AG08396 (cell line): ENCODE results near the gene ME3.
A peak's percentile ranks its signal among the peaks of the same experiment; 100 is the strongest.
"Not testable (repeated sequence)": the region's sequence is repeated elsewhere in the genome, so short reads cannot be mapped to it uniquely, and the experiment has no call there.

Experiments
- DNase-seq: peaks from one replicate; pipeline ENCODE4 v3.0.0; 2012; ENCODE audit warnings: low spot score, mixed read lengths

ME3 gene

DNA sequence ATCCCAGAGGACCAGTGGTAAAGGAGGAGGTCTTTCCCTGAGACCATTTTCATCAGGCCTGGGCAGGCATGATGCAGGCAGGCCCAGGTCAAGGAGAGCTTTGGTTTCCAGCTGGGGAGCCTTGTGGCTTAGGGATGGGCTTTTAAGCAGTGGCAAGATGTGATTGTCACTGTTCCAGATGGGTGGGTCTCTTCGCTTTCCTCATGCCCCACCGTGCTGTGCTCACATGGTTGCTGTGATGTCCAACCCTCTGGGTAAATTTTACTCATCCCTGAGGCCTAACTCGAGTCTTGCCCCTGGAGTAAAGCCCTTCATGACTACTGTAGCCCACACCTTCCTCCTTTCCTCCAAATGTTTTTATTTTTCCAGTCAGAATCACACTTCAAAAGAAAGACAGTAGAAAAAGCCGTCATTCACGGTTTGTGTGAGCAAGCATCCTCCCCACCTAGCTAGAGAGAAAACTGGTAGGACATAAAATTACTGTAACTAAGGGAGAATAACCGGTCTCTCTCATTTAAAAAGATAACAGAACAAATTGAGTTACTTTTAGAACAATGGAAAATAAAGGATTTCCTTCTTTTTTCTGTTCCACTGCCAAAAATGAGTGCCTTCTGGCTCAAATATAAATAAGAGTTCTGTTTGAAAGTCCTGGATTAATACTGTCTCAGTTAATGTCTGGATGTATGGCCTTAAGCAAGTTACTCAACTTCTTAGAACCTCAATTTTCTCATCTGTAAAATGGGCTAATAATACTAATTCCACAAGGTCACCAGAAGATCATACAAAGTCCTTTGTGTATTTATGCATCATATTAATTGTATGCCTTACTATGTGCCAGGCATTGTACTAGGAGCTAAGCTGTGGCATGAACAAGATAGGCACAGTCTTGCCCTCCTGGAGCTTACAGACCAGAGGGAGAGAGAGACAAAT, 84.9 kb downstream of the ME3 start:
- no peak for DNase-seq

DNA sequence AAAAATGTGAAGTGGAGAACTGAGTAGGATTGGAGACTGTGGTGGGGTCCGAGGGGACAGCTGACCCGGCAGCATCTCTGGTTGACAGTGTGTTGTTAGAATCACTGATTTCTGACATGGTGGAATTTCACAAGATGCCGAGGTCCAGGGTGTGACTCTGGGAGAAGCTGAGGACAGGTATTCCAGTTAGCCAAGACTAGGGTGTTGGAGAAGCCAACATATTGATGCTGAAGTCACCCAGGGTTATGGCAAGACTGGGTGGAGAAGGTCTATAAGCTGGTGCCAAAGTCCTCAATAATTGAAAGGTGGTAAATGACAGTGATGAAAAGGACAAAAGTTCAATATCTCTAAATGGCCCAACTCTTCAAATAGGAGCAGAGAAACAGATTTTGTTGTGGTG, 86.1 kb downstream of the ME3 start:
- DNase-seq, result no peak

DNA sequence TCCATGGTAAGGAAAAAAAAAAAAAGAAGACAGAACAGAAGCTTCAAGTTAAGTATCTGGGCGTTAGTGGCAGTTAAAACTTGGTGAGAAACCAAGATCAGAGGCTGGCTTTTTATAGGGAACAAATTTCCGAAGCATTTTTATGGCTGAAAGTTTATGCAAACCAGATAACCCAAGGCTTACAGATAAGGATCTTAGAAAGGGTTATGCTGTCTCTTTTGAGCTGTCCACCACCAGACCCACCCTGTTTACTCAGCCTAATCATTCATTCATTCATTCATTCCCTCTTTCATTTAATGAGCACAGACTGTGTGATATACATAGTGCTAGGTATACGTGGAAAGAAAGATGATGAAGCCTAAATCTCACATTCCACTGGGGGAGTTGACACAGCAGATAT, 89.5 kb downstream of the ME3 start:
- no peak for DNase-seq

DNA sequence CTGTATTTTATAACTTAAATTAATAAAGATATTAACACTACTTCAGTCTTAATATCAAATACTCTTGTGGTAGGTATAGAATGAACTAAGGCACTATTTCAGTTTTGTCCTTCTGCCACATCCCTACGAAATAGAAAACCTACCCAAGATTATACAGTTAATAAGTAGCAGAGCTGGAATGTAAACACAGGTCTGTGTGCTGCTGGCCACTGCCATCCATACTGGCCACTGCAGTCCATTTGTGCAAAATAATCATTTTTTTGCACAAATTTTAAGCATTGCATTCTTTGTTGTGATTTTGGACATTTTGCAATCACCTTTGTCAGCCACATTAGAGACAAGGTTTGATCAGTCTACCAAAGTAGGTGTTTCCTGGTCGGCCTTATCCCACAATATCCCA, 91.9 kb downstream of the ME3 start:
- no peak for DNase-seq

DNA sequence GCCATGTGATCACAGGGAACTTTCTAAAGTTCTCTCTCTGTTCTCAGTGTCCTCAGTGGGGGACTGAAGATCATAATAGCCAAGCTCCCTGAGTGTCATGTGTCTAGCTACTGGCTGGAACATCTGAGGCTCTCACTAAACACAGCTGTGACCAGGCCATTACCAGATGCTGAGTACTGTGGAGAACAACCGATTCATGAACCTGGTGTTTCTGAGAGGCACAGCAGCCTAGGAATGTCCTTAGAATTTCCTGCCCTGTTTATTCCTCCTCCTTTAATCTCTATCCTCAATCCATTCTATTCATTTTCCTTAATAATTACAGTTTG, 93.0 kb downstream of the ME3 start:
- DNase-seq, result no peak

DNA sequence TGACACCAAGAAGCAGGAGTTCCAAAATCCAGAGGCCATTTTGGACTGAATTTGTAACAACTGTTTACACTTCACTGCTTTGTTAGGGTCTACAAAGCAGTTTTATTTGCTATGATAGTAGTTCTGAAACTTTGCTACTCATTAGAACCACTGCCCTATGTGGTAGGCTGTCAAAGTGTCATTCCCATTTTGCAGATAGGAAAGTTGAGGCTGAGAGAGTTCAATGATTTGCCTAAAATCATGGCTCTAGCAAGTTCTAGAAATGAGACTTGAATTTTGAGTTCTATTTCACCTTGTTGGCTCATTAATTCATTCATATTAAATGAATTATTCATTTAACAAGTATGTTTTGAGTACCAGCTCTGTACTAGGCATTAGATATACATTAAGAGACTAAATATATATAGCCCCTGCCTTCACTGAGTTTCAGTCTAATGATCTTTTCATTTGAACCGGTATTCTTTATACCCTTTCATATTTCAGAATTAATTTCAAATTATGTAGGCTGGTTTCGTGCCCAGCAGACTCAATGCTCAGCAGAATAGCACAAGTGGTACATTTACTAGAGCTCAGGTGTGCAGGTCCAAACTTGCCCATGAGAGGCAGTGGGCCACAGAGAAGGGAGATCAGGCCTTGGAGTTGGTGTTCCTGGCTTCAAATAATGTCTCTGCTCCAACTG, 93.5 kb downstream of the ME3 start:
- DNase-seq, result no peak

DNA sequence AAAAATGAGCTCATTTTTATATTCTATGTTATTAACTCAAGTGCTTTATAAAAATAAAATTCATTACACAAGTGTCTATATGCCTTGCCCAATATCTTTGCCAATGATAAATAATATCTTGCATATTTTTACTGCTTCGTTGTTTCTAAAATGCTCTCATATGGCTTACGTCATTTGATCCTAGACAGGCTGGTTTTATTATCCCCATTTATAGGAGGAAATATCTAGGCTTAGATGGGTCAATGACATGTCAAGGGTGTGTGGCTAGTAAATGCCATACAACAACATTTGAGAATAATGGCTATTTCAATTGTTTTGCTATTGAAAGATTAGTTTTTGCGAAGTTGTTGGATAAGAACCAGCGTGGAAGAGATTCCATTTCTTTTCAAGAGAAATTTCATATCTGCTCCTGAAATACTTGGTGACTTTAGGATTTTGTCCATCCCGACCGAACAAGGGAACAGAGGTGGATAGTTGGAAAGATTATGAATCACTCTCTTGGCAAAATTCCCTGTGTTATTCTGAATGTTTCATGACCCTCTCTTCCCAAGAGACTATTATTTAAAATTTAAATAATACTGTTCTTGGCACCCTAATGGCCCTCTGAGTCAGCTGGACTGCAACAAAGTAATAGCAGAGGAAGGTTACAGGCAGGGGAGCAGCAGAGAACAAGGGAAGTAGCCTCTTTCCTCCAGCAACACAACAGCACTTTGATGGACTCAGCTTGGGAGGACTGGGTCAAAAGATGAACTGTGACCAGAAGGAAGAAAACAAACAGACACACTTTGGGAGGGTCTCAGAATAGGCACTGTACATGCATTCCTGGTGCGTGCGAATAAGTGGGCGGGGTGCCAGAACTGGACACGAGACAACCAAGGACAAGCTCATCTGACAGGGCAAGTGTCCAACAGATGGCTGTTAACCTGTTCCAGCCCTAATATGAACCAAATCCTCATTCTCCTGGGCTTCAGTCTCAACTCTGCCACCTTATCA, 94.5 kb downstream of the ME3 start:
- peak; percentile 66 for DNase-seq

DNA sequence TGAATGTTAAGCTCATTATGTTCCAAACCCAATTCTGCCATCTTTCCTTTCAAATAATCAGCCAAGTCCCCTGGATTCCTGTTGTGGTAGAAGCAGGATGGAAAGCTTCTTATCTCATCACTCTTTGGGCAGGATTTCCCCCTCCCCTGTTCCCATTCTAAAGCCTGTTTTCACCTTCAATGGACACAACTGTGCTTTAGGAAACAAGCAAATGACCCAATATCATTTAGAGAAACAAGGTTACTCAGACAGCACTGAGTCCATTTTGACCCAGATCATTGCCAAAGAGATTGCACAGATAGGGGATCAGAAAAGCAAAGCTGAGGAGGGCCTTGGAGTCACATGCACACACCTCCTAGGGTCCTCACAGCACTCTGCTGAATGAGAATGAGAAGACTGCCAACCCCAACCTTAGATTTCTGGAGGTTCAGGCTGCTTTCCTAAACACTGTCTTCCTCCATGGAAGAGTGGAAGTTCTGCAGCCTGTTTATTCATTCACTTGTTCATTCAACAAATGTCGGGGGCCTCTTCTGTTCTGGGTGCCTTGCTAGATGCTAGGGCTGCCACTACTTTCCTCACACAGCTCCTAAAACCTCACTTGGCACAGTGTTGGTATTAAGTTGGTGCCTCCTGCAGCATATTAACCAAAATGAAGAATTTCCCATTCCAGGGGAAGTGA, 95.3 kb downstream of the ME3 start:
- DNase-seq, result no peak

DNA sequence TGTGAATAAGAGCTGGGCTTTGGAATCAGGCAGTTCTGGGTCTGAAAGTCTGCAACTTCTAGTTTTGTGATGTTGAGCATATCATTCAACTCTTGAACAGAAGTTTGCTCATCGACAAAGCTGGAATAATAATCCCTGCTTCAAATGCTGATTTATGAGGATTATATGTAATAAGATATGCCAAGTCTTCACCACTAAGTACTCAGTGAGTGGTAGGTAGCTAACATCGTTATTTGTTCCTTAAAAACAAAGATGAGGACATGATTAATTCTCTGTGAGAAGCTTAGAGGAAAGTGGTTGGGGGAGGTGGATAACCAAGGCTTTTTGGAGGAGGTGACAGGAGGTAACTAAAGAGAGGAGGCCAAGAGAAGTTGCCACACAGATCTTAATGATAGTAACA, 96.5 kb downstream of the ME3 start:
- DNase-seq, result no peak

DNA sequence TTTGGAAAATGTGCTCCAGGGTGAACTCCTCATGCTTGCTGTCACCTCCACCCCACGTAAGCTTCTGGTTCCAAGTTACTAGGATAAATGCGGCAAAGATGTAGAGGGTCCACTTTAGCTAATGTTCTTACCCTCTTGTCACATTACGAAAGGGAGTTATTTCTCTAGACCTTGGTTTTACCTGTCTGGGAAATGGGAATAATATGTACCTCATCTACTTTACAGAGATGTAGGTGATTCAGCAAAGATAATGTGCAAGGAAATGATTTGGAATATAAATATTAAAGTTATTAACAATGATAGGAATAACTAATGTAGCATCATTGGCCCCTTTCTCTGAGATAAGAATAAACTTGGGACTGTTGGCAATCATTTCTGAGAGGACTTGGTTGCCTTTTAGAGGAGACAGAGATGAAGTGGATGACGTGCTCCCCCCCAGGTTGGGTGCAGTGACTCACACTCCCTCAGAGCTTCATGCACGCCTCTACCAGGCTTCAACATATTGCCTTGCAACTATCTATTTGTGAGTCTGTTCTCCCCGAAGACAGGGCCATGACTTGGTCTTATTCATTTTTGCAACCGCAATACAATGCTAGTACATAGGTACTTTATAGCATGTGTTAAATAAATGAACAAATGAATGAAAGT, 97.1 kb downstream of the ME3 start:
- DNase-seq, result no peak

DNA sequence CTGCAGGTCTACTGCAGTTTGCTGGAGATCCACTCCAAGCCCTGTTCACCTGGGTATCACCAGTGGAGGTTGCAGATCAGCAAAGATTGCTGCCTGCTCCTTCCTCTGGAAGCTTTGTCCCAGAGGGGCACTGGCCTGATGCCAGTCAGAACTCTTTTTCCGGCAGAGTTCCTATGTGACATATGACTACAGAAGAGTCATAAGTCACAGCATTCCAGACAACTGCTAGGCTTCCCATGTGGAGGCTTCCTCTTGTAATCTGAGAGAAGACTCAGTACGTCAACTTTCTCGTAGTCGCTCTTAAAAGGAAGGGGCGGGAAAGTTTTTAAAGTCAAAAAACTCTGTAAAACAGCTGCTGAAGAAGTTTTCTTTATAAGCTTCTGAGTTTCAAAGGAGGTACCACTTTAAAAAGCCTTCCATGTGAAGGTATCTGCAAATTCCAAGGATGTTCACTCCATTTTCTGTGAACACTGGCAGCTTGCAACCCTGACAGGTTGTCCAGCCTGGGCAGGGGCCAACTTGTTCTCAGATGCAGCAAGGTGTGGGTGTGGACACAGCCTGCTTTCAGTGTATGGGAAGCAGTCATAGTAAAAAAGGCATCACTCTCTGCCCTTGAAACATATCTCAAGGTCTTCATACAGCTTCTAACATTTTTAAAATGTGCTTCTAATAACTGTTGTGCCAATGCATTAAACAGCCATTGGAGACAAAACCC, 97.8 kb downstream of the ME3 start:
- no peak for DNase-seq

DNA sequence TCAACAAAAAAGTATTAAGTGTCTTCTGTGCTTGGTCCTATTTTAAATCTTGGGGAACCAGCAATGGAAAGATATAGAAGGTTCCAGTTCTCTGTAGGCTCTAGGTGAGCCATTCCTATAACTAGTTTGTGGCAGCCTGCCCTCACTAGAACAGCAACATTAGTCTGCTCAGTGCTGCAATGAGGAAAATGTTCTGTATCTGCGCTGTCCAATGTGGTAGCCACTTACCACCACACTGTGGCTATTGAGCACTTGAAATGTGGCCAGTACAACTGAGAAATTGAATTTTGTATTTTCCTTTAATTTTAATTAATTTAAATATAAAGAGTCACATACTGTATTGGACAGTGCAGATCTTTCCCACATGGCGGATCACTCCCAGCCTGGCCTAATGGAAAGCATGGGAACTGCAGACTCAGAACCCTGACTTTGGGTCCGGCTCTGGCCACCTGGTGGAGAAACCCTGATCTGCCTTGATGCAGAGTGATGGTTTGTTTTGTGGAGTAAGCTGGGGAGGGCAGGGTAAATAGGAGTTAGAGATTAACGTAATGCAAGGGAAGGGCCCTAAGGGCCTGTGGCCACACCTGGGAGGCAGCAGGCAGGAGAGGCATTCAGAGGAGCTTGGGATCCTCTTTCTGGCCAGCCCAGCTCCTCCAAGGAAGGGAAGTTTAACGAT, 101.0 kb downstream of the ME3 start:
- DNase-seq, result no peak

DNA sequence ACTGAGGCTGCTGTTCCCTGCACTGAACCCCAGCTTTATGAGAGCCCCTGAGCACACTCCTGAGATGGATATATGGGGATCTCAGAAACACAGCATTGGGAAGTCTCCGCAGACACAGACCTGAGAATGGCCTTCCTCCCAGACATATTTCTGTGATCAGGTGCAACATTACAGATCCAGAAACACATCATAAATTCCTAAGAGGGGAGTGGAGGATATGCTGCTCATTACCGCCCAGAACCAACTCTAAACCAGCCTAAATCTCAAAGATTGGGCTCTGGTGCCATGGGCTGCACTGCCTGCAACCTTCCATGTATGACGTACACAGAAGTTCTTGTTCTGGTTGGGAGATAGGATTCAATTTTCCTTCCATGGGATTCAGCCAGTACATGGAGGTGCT, 102.0 kb downstream of the ME3 start:
- no peak for DNase-seq

DNA sequence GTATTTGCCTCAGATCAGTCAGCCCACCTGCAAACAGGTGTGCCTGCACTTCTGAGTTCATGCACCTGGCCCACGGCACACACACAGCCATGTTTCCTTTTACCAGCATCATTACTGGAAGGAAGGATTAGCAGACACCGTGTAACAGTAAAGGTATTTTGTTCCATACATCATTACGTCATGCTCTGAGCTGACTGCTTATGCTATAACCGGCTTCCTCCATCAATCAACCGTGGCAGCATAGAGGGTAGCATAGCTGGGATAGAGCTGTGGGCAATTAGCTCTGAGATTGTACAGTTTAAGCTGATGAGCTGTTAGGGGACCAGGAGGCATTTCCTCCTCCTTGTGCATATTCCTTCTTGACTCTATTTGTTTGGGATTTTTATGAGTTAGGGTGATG, 102.4 kb downstream of the ME3 start:
- DNase-seq, result no peak

DNA sequence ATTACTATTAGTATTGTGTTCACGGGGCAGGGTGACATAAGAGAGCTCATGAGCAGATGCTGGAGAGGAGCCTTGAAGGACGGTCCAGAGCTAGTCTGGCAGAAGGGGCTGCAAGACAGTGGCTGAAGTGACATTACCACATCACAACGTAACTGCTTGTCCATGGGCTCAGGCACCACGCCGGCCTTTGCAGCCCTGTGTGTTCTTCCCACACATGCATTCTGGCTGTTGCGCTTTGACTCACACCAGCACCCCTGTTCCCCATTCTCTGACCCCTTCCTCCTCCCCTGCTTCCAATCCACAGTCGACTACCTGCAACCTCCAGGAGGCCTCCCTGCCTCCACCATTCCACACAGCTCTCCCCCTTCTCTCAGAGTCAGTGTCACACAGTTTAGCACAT, 103.3 kb downstream of the ME3 start:
- DNase-seq, result no peak

DNA sequence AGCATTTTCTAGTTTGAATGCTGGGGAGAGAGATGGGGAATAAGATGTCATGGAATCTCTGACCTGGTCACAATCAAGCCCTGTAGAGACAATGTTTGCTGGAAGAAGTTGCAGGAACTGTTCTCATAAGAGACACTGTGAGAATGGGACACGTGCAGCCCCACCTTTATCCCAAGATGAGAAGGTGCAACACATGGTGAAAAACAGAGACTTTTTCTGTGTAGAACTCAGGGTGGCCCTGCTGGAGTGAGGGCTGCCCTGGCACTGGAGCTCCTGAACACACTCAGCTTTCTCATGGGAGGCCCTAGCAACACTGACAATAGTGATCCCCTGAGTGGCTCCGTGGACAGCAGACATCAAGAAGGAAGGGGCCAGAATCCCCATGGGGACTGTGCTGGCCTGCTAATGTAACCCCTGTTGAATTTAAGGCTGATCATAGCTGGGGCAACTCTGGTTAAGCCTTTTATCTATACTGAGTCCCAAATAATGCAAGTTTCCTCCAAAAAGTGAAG, 106.6 kb downstream of the ME3 start:
- no peak for DNase-seq

DNA sequence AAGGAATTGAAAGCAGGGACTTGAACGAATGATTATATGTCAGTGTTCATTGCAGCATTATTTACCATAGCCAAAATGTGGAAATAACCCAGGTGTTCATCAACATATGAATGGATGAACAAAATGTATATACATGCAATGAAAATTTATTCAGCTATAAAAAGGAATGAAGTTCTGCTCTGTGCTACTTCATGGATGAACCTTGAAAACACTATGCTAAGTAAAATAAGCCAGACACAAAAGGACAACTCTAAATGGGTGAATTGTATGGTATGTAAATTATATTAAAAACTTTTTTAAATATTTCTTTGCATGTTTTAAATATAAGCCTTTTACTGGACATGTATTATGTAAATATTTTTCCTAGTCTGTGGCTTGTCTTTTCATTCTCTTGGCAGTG, 107.0 kb downstream of the ME3 start:
- DNase-seq, result no peak

DNA sequence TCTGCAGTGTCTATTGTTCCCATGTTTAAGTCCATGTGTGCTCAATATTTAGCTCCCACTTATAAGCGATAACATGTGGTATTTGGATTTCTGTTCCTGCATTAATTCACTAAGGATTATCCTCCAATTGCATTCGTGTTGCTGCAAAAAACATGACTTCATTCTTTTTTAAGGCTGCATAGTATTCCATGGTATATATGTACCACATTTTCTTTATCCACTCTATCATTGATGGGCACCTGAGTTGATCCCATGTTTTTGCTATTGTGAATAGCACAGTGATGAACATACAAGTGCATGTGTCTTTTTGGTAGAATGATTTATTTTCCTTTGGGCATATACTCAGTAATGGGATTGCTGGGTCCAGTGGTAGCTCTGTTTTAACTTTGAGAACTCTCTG, 109.6 kb downstream of the ME3 start:
- not testable (repeated sequence) for DNase-seq

DNA sequence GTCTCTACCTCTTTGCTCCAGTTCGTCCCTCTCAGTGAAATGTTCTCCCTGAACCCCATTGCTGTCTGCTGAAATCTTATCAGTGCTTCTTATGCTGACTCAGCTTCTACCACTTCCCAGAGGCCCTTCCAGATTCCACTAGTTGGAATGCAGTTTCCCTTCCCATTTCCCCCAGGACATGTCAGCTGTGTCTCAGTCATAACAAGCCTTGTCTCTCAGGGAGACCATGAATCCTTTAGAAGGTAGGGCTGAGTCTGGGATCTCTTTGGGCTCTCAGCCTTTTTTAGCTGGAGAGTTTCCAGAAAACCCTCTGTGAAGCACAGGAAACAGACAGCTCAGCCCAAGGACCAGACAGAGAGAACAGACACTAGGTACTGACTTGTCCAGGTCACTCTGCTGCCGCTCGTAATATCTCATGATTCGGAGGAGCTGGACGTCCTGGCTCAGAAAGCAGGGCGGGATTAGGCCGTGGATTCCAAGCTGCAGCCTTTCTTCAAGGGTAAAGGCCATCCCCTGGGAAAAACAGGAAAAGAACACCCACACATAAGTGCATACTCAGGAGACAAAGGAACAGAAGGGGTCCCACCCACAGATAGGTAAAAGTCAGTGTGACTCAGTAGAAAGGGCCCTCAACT, 113.0 kb downstream of the ME3 start:
- no peak for DNase-seq
